Fibroblast of lung (primary cell): ENCODE measurements around the gene ADSS2. TPM values are rescaled to one million over a fixed set of nuclear protein-coding genes. Genes with fewer than 3 reads are reported as not detected.
A peak's percentile ranks its signal among the peaks of the same experiment; 100 is the strongest.

Source experiments
- DNase-seq, 2 donors: peaks; one replicate each; pipeline versions ENCODE4 v3.0.0 to v3.0.0-alpha.2; 2010; ENCODE audit warnings: low read depth in 2 of 2
- H2AFZ ChIP-seq: 2 replicates; pipeline ENCODE4 v1.5.1; 2012; ENCODE audit warnings: low read length, control low read depth, inconsistent platforms
- H3K27ac ChIP-seq: 2 replicates; pipeline ENCODE4 v1.5.1; 2011; ENCODE audit warnings: low read length, control low read depth; ENCODE audit not compliant: insufficient read depth
- H3K27me3 ChIP-seq: 2 replicates; pipeline ENCODE4 v1.5.1; 2011; ENCODE audit warnings: mild to moderate bottlenecking, low read length; ENCODE audit not compliant: control insufficient read depth, insufficient read depth
- H3K36me3 ChIP-seq: 2 replicates; pipeline ENCODE4 v1.5.1; 2011; ENCODE audit warnings: low read length; ENCODE audit not compliant: control insufficient read depth, insufficient read depth
- H3K4me1 ChIP-seq: 2 replicates; pipeline ENCODE4 v1.5.1; 2011; ENCODE audit warnings: low read length; ENCODE audit not compliant: control insufficient read depth, insufficient read depth; ENCODE audit errors: extremely low read depth
- H3K4me2 ChIP-seq: 2 replicates; pipeline ENCODE4 v1.5.1; 2011; ENCODE audit warnings: low read length, control low read depth; ENCODE audit not compliant: insufficient read depth; ENCODE audit errors: extremely low read depth
- H3K4me3 ChIP-seq, 4 experiments: fragments of 200-600 bp in 1 of 4; sonication (generic) in 1 of 4; replicated peaks in 1 of 4; 2 replicates each; pipeline ENCODE4 v1.5.1; 2011 to 2016; ENCODE audit warnings: low read length in 4 of 4, low read depth in 3 of 4, mild to moderate bottlenecking in 3 of 4, control low read depth in 2 of 4, inconsistent platforms in 1 of 4, mixed read lengths in 1 of 4; ENCODE audit not compliant: insufficient read depth in 1 of 4; ENCODE audit errors: control extremely low read depth in 1 of 4
- H3K79me2 ChIP-seq: 2 replicates; pipeline ENCODE4 v1.5.1; 2012; ENCODE audit warnings: mild to moderate bottlenecking, low read length, inconsistent platforms; ENCODE audit not compliant: control insufficient read depth, insufficient read depth
- H3K9ac ChIP-seq: 2 replicates; pipeline ENCODE4 v1.5.1; 2011; ENCODE audit warnings: mild to moderate bottlenecking, low read length, control low read depth; ENCODE audit not compliant: insufficient read depth
- H3K9me3 ChIP-seq: 2 replicates; pipeline ENCODE4 v1.5.1; 2012; ENCODE audit warnings: low read depth, low read length; ENCODE audit not compliant: control insufficient read depth, insufficient read depth
- H4K20me1 ChIP-seq: 2 replicates; pipeline ENCODE4 v1.5.1; 2011; ENCODE audit warnings: low read length; ENCODE audit not compliant: control insufficient read depth, insufficient read depth; ENCODE audit errors: extremely low read depth
- CTCF ChIP-seq, 2 donors: IDR thresholded peaks in 1 of 2; conservative IDR thresholded peaks in 1 of 2; 1 replicate in 1 of 2; 2 replicates in 1 of 2; pipeline ENCODE4 v1.5.1; 2011 to 2012; ENCODE audit warnings: low read length in 2 of 2, control low read depth in 1 of 2, inconsistent platforms in 1 of 2, low read depth in 1 of 2, mild to moderate bottlenecking in 1 of 2
- EZH2 ChIP-seq: IDR thresholded peaks from 2 replicates; pipeline ENCODE4 v1.5.1; 2012; ENCODE audit warnings: low read length, control low read depth, mild to moderate bottlenecking; ENCODE audit errors: missing control alignments
- polyA plus RNA-seq, 2 donors: library from polyadenylated mRNA; depleted of rRNA in 1 of 2; stranded (reverse) in 1 of 2; unstranded in 1 of 2; fragments of >200 nt; gene quantifications; 2 replicates each; pipeline ENCODE4 v1.2.1, GENCODE V29; 2011 to 2012; ENCODE audit warnings: missing spikeins in 1 of 2
- total RNA-seq: library from RNA; depleted of rRNA; stranded (reverse); fragments of >200 nt; gene quantifications from 2 replicates; pipeline ENCODE4 v1.2.1, GENCODE V29; 2014

The ADSS2 gene
- total and polyA plus RNA-seq, 2 donors (not counting 1 experiment from before 2014, with no cell fraction given): 55.9 to 62.1 TPM

GRCh38 chr1:244473059-244473605 lies 21.4 kb upstream of the ADSS2 start:
- no peaks in the 10 kb centered on the region for H3K4me1 ChIP-seq
- H4K20me1 ChIP-seq: no peaks in the 10 kb centered on the region
- no peaks in the 10 kb centered on the region for H3K27me3 ChIP-seq
- no peak overlapping the region for H3K4me3 ChIP-seq
- H3K4me2 ChIP-seq: no peak overlapping the region
- no peak overlapping the region for H3K9ac ChIP-seq
- H3K79me2 ChIP-seq: no peaks in the 10 kb centered on the region
- TF ChIP-seq CTCF (conservative IDR thresholded peaks at IDR 0.05 in 1 of 2, IDR thresholded peaks at IDR 0.05 in 1 of 2; ENCODE audit: low read depth in 1 of 2, low read length in 2 of 2): no peak
- no peak for TF ChIP-seq EZH2
- DNase-seq: no peak
- H3K9me3 ChIP-seq: no peaks in the 10 kb centered on the region
- no peak overlapping the region for H2AFZ ChIP-seq
- no peak overlapping the region for H3K27ac ChIP-seq
- no peaks in the 10 kb centered on the region for H3K36me3 ChIP-seq

- no peak overlapping the region for H3K4me3 ChIP-seq
- H3K9me3 ChIP-seq: no peaks in the 10 kb centered on the region
- no peaks in the 10 kb centered on the region for H3K27me3 ChIP-seq
- H4K20me1 ChIP-seq: no peaks in the 10 kb centered on the region
- no peak overlapping the region for H3K27ac ChIP-seq
- no peak overlapping the region for H3K9ac ChIP-seq
- DNase-seq: no peak
- H3K36me3 ChIP-seq: no peaks in the 10 kb centered on the region
- H3K4me1 ChIP-seq: no peaks in the 10 kb centered on the region
- no peak overlapping the region for H2AFZ ChIP-seq
- no peak for TF ChIP-seq EZH2
- TF ChIP-seq CTCF (conservative IDR thresholded peaks at IDR 0.05 in 1 of 2, IDR thresholded peaks at IDR 0.05 in 1 of 2; ENCODE audit: low read depth in 1 of 2, low read length in 2 of 2): no peak
- H3K4me2 ChIP-seq: no peak overlapping the region
- H3K79me2 ChIP-seq: no peaks in the 10 kb centered on the region
Measured at GRCh38 chr1:244466724-244467123, 15.0 kb upstream of the ADSS2 start.

GRCh38 chr1:244461245-244462071 lies 9.7 kb upstream of the ADSS2 start, which contains the start of gene CATSPERE:
Gene CATSPERE (plus strand): TSS chr1:244461273. CDS start chr1:244461430, 157 bp downstream.
- Histone ChIP-seq H3K4me1 (no peaks in the 10 kb centered on the region), H3K9ac (peak within 1 kb of the TSS; percentile 74), H3K4me2 (peak within 1 kb of the TSS; percentile 81), H3K79me2 (no peaks in the 10 kb centered on the region), H4K20me1 (no peaks in the 10 kb centered on the region), H3K36me3 (no peaks in the 10 kb centered on the region), H2AFZ (peak within 1 kb of the TSS; percentile 93), H3K4me3 (peak within 1 kb of the TSS; percentile 54 to 68 (median 62)), H3K9me3 (no peaks in the 10 kb centered on the region), H3K27me3 (no peaks in the 10 kb centered on the region), H3K27ac (peak within 1 kb of the TSS; percentile 68)
- TF ChIP-seq CTCF (conservative IDR thresholded peaks at IDR 0.05 in 1 of 2, IDR thresholded peaks at IDR 0.05 in 1 of 2; ENCODE audit: low read depth in 1 of 2, low read length in 2 of 2): no peak
- TF ChIP-seq EZH2: no peak
- peak; percentile 82 to 90 for DNase-seq
